ENCODE data around the gene SEMA5A. TPM values are rescaled to one million over a fixed set of nuclear protein-coding genes. Genes with fewer than 3 reads are reported as not detected.
A peak's percentile ranks its signal among the peaks of the same experiment; 100 is the strongest.

SEMA5A gene
- total RNA-seq, 2 experiments from 2014 or later: 0.12 TPM

DNA sequence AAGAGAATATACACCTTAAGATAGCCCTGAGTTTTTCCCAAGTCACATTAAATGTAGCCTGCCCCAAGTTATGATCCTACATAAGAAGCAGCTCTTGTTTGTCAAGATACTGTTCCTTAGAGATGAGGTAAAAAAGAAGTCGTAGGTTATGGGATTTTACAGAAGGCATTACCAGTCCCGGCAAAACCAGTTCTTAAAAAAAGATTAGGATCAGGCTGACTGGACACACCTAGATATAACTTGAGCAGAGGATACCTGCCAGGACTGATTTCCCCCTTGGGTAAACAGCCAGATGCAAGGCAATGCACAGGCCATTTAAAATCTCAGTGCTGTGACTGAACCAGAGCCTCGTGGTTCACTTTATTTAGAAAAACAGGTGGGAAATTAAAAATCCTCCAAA, 14.1 kb upstream of the SEMA5A start:
- no peak overlapping the region for H3K27ac Mint-ChIP-seq
- H3K4me3 Mint-ChIP-seq: no peak overlapping the region
- no peaks in the 10 kb centered on the region for H3K9me3 Mint-ChIP-seq
- H3K36me3 Mint-ChIP-seq (ENCODE audit: low read depth): no peaks in the 10 kb centered on the region
- H3K27me3 Mint-ChIP-seq: no peaks in the 10 kb centered on the region
- ChIA-PET CTCF (no interaction called here), POLR2A (no interaction called here)
- DNase-seq: no peak
- no peaks in the 10 kb centered on the region for H3K4me1 Mint-ChIP-seq

DNA sequence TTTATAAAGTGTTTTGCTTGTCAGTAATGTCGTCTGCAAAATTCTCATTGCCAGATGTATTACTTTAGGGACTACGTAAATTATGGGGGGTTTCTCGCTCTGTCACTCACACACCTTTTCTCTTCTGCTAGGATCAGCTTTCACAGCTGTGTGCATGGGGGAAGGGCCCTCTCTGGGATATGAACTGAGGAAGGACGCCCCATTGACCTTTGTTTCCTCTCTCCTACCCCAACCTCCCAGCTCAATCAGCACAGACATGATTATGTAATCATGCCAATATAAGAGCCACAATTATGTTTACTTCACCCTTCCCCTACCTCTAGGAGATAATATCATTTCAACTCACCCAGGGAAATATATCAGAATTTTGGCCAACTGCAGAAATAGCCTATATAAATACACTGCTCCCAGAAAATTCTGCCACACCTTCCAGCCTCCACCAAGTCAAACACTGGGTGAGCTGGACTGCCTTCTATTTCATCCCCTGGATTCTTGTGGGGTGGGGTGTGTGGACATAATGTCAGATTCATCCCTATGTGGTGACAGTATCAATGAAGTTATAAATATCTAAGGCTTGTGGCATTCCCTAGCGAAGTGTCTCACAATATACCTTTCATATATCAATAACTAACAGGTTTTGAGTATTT, 12.6 kb upstream of the SEMA5A start:
- ChIA-PET POLR2A (no interaction called here), CTCF (interaction anchor here (1.1 kb wide), 1 partner anchor 11 kb away, joined by 3 read pairs; no protein-coding TSS in a partner anchor)
- H3K27ac Mint-ChIP-seq: no peak overlapping the region
- no peaks in the 10 kb centered on the region for H3K36me3 Mint-ChIP-seq (ENCODE audit: low read depth)
- no peaks in the 10 kb centered on the region for H3K4me1 Mint-ChIP-seq
- no peak overlapping the region for H3K4me3 Mint-ChIP-seq
- no peak for DNase-seq
- no peaks in the 10 kb centered on the region for H3K27me3 Mint-ChIP-seq
- no peaks in the 10 kb centered on the region for H3K9me3 Mint-ChIP-seq

DNA sequence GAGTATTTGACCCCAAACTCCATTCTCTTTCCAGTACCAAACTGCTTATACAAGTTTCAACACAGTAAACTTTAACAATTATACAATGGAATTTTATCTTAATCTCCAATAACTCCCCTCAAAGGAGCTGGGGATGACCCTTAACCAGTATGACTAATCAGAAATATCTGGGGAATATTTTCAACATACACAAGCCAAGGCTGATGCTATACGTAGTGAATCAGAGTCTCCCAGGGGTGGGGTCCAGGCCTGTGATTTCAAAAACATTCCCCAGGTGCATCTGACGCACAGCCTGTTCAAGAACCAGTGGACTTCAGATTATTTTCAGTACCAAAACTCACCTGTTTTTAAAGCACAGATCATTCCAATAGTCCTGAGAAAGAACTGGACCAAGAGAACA, 11.8 kb upstream of the SEMA5A start:
- Mint-ChIP-seq H3K4me1 (no peaks in the 10 kb centered on the region), H3K4me3 (no peak overlapping the region), H3K36me3 (ENCODE audit: low read depth) (no peaks in the 10 kb centered on the region), H3K9me3 (no peaks in the 10 kb centered on the region), H3K27ac (no peak overlapping the region), H3K27me3 (no peaks in the 10 kb centered on the region)
- POLR2A ChIA-PET: no interaction called here
- CTCF ChIA-PET: interaction anchor here (1.1 kb wide), 1 partner anchor 10 kb away, joined by 3 read pairs; no protein-coding TSS in a partner anchor
- no peak for DNase-seq

DNA sequence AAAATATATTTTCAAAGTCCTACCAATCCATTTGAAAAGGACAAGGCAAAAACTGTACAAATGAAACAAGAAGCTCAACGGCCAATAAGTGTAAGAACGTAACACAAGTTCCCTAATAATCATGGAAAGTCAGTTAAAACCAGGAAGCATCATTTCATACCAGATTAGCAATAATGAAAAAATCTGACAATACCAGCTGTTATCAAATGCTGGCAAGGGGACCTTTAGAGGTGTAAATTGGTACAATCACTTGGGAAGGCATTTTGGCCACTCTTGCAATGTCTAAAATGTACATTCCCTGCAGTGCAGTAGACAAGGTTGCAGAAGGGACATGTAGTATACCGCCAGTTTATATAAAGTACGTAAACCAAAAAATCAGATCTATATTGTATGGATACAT, 10.1 kb upstream of the SEMA5A start:
- Mint-ChIP-seq H3K27ac (no peak overlapping the region), H3K36me3 (ENCODE audit: low read depth) (no peaks in the 10 kb centered on the region), H3K4me3 (no peak overlapping the region), H3K9me3 (no peaks in the 10 kb centered on the region), H3K27me3 (no peaks in the 10 kb centered on the region), H3K4me1 (no peaks in the 10 kb centered on the region)
- no peak for DNase-seq
- POLR2A ChIA-PET: no interaction called here
- CTCF ChIA-PET: no interaction called here

DNA sequence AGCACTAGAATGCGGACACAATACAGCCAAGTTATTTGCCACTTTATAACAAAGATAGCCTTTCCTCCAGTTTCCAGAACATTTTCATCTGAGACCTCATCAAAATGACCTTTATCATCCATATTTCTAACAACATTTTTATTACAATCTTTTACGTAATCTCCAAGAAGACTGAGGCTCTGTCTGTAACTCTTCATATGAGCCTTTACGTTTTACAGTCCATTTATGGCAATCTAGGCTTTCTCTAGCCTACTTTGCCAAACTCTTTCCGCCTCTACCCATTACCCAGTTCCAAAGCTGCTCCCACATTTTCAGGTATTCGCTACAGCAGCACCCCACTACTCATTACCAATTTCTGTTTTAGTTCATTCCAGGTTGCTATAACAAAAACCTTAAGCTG, 8.2 kb upstream of the SEMA5A start:
- Mint-ChIP-seq H3K4me1 (no peaks in the 10 kb centered on the region), H3K27ac (no peak overlapping the region), H3K9me3 (no peaks in the 10 kb centered on the region), H3K36me3 (ENCODE audit: low read depth) (no peaks in the 10 kb centered on the region), H3K27me3 (no peaks in the 10 kb centered on the region), H3K4me3 (no peak overlapping the region)
- CTCF ChIA-PET: no interaction called here
- DNase-seq: no peak
- POLR2A ChIA-PET: no interaction called here

DNA sequence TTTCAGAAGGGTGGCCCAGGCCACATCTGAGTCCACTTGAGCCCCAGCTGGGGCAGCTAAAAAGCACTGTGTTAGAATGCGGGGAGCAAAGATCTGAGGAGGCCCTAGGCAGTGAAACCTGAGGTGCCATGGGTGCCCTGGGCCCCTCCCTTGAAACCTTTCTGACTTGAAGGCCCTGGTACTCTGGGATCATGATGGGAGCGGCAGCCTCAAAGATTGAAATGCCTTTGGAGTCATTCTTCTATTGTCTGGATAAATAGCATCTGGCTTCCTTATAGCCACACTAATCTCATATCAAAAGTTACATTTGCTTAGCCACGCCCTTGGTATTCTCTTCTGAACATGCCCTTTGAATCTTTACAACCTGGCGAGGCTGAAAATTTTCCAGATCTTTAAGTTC, 7.7 kb upstream of the SEMA5A start:
- no peaks in the 10 kb centered on the region for H3K27me3 Mint-ChIP-seq
- H3K9me3 Mint-ChIP-seq: no peaks in the 10 kb centered on the region
- CTCF ChIA-PET: no interaction called here
- no peaks in the 10 kb centered on the region for H3K4me1 Mint-ChIP-seq
- POLR2A ChIA-PET: no interaction called here
- H3K27ac Mint-ChIP-seq: no peak overlapping the region
- H3K36me3 Mint-ChIP-seq (ENCODE audit: low read depth): no peaks in the 10 kb centered on the region
- H3K4me3 Mint-ChIP-seq: no peak overlapping the region
- DNase-seq: no peak

DNA sequence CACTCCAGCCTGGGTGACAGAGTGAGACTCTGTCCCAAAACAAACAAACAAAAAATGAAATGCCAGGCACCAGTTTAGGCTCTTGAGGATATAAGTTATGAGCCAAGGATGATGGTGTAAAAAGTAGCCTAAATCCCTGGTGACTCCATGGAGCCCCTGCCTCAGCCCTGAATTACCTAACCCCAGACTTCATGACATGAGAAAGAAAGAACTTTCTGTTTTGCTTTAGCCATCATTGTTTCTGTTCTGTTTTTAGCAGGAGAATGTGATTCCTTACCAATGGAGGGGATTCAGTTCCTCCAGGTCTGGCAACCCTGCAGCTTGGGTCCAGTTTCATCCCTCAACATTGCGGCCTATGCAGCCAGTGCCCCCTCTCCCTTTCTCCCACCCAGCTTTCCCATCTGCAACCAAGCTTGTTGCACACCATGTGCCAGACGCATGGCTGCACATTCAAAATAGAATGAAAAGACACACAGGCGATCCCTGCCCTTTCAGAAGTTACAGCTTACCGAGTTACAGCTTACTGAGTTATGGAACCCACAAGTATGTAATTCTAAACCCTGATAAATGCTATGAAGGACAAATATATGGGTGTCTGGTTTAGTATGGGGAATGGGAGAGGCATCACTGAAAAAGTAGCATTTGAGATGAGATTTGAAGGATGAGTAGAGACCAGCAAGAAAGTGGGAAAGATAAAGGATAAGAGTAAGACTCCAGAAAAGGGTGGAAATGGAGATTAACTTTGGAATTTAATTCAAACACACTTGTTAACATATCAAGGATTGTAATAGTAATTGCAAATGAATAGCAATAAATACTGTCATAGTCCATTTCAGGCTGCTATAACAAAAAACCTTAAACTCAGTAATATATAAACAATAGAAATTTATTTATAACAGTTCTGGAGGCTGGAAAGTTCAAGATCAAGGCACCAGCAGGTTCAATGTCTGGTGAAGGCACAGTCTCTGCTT, 6.0 kb upstream of the SEMA5A start:
- Mint-ChIP-seq H3K36me3 (ENCODE audit: low read depth) (no peaks in the 10 kb centered on the region), H3K4me3 (no peak overlapping the region), H3K27ac (no peak overlapping the region), H3K4me1 (no peaks in the 10 kb centered on the region), H3K9me3 (no peaks in the 10 kb centered on the region), H3K27me3 (peaks cover 3% of the 10 kb centered on the region)
- ChIA-PET POLR2A (no interaction called here), CTCF (no interaction called here)
- no peak for DNase-seq

DNA sequence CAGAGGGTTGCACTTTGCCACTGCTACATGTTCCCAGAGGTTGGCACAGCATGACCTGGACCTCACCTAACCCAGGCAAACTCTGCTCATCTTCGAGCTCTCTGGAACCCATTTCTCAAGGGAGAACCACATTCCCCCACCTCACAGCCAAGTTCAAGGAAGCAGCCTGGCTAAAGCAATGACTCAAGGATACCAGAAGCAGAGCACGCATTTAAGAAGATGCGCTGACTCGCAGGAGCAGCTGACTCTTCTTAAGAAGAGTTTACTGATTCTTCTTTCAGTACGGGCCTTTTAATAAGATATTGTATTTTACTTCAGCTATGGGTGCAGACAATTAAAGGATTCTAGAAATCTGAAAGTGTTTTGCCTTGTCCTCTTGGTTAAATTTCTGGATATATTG, 4.1 kb upstream of the SEMA5A start:
- no peak for DNase-seq
- H3K36me3 Mint-ChIP-seq (ENCODE audit: low read depth): no peaks in the 10 kb centered on the region
- CTCF ChIA-PET: no interaction called here
- H3K27me3 Mint-ChIP-seq: peaks cover 10% of the 10 kb centered on the region
- no peak overlapping the region for H3K4me3 Mint-ChIP-seq
- H3K27ac Mint-ChIP-seq: no peak overlapping the region
- POLR2A ChIA-PET: no interaction called here
- H3K9me3 Mint-ChIP-seq: no peaks in the 10 kb centered on the region
- no peaks in the 10 kb centered on the region for H3K4me1 Mint-ChIP-seq

DNA sequence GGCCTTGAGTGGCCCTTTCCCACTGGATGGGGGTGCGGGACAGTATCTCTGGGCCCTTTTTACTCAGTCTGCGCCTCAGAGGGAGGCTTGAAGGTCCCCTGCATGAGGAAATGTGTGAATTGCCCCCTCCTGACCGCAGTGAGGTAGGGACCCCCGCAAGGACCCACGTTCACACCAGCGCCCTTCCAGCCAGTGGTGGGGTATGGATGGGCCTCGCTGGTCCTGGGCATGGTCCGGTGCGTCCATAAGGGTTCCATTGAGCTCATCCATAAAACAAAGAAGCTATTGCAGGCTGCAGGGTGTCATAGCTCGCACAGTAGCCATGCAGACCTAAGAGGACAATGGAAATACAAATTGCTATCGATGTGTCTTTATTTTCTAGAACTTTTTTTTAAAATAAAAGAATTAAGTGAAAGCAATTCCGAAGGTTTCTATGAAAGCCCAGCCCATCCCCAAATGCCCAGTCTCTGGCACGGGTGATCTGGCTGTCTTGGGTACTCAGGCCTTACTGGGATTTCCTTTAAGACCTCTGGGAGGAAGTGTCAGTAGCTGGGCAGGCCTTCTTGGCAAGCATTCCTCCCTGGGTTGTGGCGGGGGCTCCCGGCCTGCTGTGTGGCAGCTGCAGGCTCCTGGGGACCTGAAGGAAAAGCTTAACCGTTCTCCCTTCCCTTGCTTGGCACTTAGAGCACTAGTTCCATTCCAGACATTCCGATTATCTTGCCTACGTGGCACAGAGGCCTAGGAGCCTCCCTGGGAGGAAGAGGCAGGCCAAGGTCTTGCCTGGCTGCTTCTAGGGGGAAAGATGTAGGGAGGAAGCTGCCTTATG, 1.5 kb upstream of the SEMA5A start:
- peaks cover 4% of the 10 kb centered on the region for H3K4me1 Mint-ChIP-seq
- peaks cover 28% of the 10 kb centered on the region for H3K27me3 Mint-ChIP-seq
- H3K27ac Mint-ChIP-seq: no peak overlapping the region
- POLR2A ChIA-PET: no interaction called here
- H3K36me3 Mint-ChIP-seq (ENCODE audit: low read depth): peaks cover 2% of the 10 kb centered on the region
- no peak overlapping the region for H3K4me3 Mint-ChIP-seq
- no peak for DNase-seq
- no peaks in the 10 kb centered on the region for H3K9me3 Mint-ChIP-seq
- CTCF ChIA-PET: interaction anchor here (0.7 kb wide), 1 partner anchor 11 kb away, joined by 3 read pairs; no protein-coding TSS in a partner anchor

DNA sequence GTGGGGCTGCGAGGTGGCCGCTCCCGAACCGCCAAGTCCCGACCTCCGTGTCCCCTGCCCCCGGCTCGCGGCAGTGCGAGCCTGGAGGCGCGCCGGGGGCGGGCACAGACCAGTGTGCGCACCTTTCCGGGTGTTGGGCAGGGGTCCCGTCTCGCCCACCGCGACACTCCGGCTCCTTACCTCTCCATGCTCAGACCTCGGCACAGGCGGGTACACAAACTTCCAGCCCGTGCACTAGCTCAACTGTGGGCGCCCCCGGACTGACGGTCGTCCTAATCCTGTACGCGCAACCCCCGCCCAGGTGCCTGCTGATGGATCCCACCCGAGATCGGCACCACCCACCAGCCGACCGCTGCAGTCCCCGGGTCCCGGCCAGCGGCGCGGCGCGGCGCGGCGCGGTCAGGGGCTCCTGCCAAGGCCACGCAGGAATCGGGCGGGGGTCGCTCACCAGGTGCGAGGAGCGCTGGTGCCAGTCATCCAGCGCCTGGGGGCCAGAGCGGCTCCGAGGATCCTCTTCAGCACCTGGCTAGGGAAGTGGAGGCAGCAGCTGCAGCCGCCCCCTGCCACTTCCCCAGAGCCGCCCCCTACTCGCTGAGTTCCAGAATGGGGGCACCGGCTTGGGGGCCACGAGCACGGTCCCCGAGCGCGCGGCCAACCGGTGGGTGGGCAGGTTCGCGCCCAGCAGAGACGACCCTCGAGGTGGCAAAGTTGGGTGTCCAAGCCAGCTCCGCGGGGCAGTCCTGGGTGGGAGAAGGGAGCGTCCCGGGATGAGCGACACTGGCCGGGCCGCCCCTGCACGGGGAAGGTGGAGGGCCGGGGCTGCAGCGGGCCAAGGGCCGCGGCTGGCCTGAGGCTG, 511 bp downstream of the SEMA5A start:
- H3K4me3 Mint-ChIP-seq: no peak overlapping the region
- CTCF ChIA-PET: no interaction called here

DNA sequence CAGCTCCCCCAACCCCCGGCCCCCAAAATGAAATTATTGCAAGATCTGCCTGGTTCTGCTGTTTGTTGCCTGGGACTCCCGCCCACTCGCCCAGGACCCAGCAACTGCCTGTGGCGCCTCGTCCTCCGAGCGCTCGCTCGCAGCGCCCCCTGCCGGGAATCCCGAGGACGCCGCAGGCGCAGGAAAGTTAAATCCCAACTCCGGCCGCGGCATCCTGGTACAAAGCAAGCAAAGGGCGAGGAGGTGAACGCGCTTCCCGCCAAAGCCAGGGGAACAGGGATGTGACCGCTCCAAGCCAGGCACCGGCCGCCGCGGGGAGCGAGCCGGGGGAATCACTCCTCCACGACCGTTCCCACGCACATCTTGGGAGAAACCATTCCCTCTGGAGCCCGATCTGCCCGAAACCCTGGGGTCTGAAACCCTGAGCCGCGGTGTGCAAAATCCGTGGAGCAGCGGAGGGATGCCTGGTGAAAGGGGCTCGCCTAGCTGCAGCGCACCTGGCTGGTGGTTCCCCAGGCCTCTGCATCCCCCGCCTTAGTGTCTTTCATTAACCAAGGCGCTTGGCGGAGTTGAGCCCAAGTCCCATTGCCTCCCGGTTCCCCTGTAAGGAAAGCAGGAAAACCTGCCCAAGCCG, 1.3 kb downstream of the SEMA5A start:
- H3K9me3 Mint-ChIP-seq: no peaks in the 10 kb centered on the region
- POLR2A ChIA-PET: no interaction called here
- H3K27ac Mint-ChIP-seq: no peak overlapping the region
- peaks cover 28% of the 10 kb centered on the region for H3K27me3 Mint-ChIP-seq
- peak; percentile 16 for DNase-seq
- H3K4me3 Mint-ChIP-seq: peak overlapping the region; percentile 4
- H3K36me3 Mint-ChIP-seq (ENCODE audit: low read depth): peaks cover 2% of the 10 kb centered on the region
- peaks cover 4% of the 10 kb centered on the region for H3K4me1 Mint-ChIP-seq
- CTCF ChIA-PET: no interaction called here

More for the DNA sequence above, 511 bp downstream of the SEMA5A start:
- POLR2A ChIA-PET: no interaction called here
- H3K9me3 Mint-ChIP-seq: no peaks in the 10 kb centered on the region
- peaks cover 28% of the 10 kb centered on the region for H3K27me3 Mint-ChIP-seq
- peaks cover 2% of the 10 kb centered on the region for H3K36me3 Mint-ChIP-seq (ENCODE audit: low read depth)
- DNase-seq: no peak
- no peak overlapping the region for H3K27ac Mint-ChIP-seq
- peaks cover 4% of the 10 kb centered on the region for H3K4me1 Mint-ChIP-seq

DNA sequence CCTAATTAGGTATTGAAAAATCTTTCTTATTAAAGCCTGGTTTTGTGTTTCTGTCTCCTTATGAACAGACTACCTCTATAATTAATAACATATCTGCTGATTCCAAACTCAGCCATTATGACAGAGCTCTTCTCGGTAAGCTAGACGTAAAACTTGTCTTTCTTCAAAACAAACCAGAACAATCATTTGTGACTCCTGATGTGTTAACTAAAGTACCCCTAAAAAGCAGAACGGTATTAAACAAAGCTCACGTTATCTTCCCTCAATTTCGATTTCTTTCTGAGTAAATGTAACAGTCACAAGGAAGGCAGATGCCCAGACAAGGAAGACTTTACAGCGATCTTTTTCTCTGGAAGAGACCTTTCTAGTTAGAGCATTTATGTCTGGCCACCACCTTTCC, 1.8 kb downstream of the SEMA5A start:
- Mint-ChIP-seq H3K4me1 (peaks cover 4% of the 10 kb centered on the region), H3K9me3 (no peaks in the 10 kb centered on the region), H3K27ac (no peak overlapping the region), H3K4me3 (peak overlapping the region; percentile 4), H3K36me3 (ENCODE audit: low read depth) (peaks cover 2% of the 10 kb centered on the region), H3K27me3 (peaks cover 28% of the 10 kb centered on the region)
- CTCF ChIA-PET: interaction anchor here (0.9 kb wide), 1 partner anchor 783 kb away, joined by 3 read pairs; no protein-coding TSS in a partner anchor
- no peak for DNase-seq
- POLR2A ChIA-PET: no interaction called here
